ENCODE results near the gene TCF7L1.

Gene TCF7L1

GRCh38 chr2:85231952-85232351 is 98.8 kb downstream of the TCF7L1 start:
- DNase-seq, result no peak

- no peak for DNase-seq
These were observed 101.7 kb downstream of the TCF7L1 start for GRCh38 chr2:85234868-85235267.

GRCh38 chr2:85235281-85235680 is 102.1 kb downstream of the TCF7L1 start:
- no peak for DNase-seq

- DNase-seq, result no peak
These were observed 102.9 kb downstream of the TCF7L1 start for GRCh38 chr2:85236084-85236483.

GRCh38 chr2:85237849-85238565 is 104.8 kb downstream of the TCF7L1 start:
- DNase-seq, result no peak

GRCh38 chr2:85238607-85239006 is 105.4 kb downstream of the TCF7L1 start:
- DNase-seq, result no peak

- DNase-seq, result no peak
These were observed 105.9 kb downstream of the TCF7L1 start for GRCh38 chr2:85239102-85239501.

GRCh38 chr2:85240055-85240454 is 106.9 kb downstream of the TCF7L1 start:
- DNase-seq, result no peak

GRCh38 chr2:85242321-85242720 is 109.1 kb downstream of the TCF7L1 start:
- no peak for DNase-seq

- peak; percentile 16 for DNase-seq
These were observed 110.2 kb downstream of the TCF7L1 start for GRCh38 chr2:85243101-85244072.

- DNase-seq, result no peak
These were observed 111.6 kb downstream of the TCF7L1 start for GRCh38 chr2:85244828-85245227.

GRCh38 chr2:85245891-85246290 is 112.7 kb downstream of the TCF7L1 start:
- DNase-seq, result no peak

GRCh38 chr2:85246348-85246747 is 113.2 kb downstream of the TCF7L1 start:
- no peak for DNase-seq

- DNase-seq, result no peak
These were observed 114.4 kb downstream of the TCF7L1 start for GRCh38 chr2:85247610-85248009.

- DNase-seq, result no peak
These were observed 115.7 kb downstream of the TCF7L1 start for GRCh38 chr2:85248773-85249509.

- DNase-seq, result no peak
These were observed 116.9 kb downstream of the TCF7L1 start for GRCh38 chr2:85250045-85250444.

GRCh38 chr2:85251070-85251616 is 118.0 kb downstream of the TCF7L1 start:
- DNase-seq, result no peak

- DNase-seq, result no peak
These were observed 120.7 kb downstream of the TCF7L1 start for GRCh38 chr2:85253890-85254289.

- no peak for DNase-seq
These were observed 121.5 kb downstream of the TCF7L1 start for GRCh38 chr2:85254540-85255300.

GRCh38 chr2:85255456-85255812 is 122.2 kb downstream of the TCF7L1 start:
- no peak for DNase-seq

- DNase-seq, result no peak
These were observed 122.8 kb downstream of the TCF7L1 start for GRCh38 chr2:85255813-85256594.
